H1 (cell line): ENCODE data around the gene FAAP100. TPM values are rescaled to one million over a fixed set of nuclear protein-coding genes. Genes with fewer than 3 reads are reported as not detected.
A peak's percentile ranks its signal among the peaks of the same experiment; 100 is the strongest.

Experiments
- EZH2 ChIP-seq: fragments of 200-600 bp; sonication (generic); IDR thresholded peaks from 2 replicates; pipeline ENCODE4 v1.7.1; 2012; ENCODE audit warnings: low read depth, mild to moderate bottlenecking, moderate library complexity, low read length, inconsistent platforms; ENCODE audit not compliant: severe bottlenecking
- POLR2AphosphoS5 ChIP-seq: IDR thresholded peaks from 2 replicates; pipeline ENCODE4 v1.6.1; 2011; ENCODE audit warnings: low read depth, low read length
- polyA plus RNA-seq, 7 experiments: library from polyadenylated mRNA; depleted of rRNA in 3 of 7; stranded (reverse) in 5 of 7; unstranded in 2 of 7; fragments of >200 nt in 5 of 7; fragments of 200-250 nt in 2 of 7; gene quantifications; 1 replicate in 5 of 7; 2 replicates in 1 of 7; 4 replicates in 1 of 7; pipeline versions ENCODE4 v1.2.1 to v1.2.3, GENCODE V29; 2011 to 2013; ENCODE audit warnings: missing spikeins in 2 of 7, mixed read lengths in 2 of 7
- total RNA-seq: library from RNA; stranded (reverse); fragmentation: NEBNext Ultra II Directional; extraction: Animal tissue kit (Norgen Biotek cat#: 25700); gene quantifications from 2 replicates; pipeline ENCODE4 v1.2.1, GENCODE V29; 2021

The FAAP100 gene
- total and polyA plus RNA-seq, 2 of the 8 experiments (the other 6 are each of a cell fraction or from before 2014, with no cell fraction given), result 23.2 to 41.8 TPM

DNA sequence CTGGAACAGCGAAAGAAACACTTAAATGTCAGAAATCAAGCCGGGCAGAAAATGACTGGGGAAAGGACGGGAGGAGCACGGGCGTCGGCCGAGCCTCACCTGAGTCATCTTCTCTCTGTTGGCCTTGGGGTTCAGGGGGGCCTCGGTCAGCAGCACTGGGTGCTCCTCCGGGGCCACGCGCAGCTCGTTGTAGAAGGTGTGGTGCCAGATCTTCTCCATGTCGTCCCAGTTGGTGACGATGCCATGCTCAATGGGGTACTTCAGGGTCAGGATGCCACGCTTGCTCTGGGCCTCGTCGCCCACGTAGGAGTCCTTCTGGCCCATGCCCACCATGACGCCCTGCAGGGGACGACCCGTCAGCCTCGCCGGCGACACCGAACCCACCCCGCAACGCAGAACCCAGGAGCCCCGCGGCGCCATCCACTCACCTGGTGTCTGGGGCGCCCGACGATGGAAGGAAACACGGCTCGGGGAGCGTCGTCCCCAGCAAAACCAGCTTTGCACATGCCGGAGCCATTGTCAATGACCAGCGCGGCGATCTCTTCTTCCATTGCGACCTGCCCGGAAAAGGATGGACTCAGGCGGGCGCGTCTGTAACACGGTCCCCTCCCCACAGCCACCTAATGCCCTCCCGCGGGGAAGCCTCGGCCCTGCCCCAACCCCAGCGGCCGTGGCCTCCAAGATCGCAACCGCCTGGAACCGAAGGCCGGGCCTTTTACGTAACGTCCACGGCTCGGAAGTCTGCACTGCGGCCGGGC lies 40.2 kb downstream of the FAAP100 start (continued):
- TF ChIP-seq POLR2AphosphoS5 (peak; percentile 96), EZH2 (peak; percentile 13)
